ENCODE results near the gene SPIN1.
"Not testable (repeated sequence)": the region's sequence is repeated elsewhere in the genome, so short reads cannot be mapped to it uniquely, and the experiment has no call there.

Gene SPIN1

DNA sequence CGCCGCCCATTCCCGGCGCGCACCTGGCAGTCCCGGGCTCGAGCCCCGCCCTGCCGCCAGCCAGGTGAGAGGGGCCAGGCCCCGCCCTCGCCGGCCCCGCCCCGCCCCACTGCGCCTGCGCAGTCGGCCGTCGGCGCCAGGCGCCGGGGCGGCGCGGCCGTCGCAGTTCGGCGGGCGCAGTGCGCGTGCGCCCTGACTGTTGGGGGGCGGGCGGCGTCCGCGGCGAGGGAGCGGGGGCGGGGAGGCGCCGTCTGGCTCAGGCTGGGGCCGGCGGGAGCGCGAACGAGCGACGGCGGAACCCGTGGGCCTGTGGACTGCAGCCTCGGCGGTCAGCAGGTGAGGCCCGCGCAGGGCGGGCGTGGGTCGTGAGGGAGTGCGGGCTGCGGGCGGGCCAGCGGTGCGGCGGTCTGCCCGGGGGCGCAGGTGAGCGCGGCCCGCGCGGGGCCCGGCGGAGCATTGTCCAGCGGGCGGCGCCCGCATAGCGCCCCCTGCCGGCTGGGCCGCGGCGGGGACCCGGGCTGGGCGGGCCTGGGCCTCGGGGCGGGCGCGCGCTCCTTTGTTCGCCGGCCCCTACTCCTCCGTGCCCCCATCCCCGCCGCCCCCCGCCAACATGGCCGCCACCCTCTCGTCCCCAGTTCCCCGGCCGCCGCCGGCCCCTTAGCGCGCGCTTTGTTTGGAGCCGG, at the start of gene SPIN1:
Gene SPIN1 (plus strand): TSS at position 242 of the 683 bp plus-strand sequence. CDS start 38,096 bp downstream, outside the sequence.
- Histone ChIP-seq H3K4me3 (ENCODE audit: low read depth, low read length) (peak within 1 kb of the TSS; percentile 86), H3K27me3 (replicated peaks) (no peaks in the 10 kb centered on the region), H3K36me3 (replicated peaks) (no peaks in the 10 kb centered on the region), H3K27ac (peak within 1 kb of the TSS; percentile 96)
- TF ChIP-seq, protein P1, sequence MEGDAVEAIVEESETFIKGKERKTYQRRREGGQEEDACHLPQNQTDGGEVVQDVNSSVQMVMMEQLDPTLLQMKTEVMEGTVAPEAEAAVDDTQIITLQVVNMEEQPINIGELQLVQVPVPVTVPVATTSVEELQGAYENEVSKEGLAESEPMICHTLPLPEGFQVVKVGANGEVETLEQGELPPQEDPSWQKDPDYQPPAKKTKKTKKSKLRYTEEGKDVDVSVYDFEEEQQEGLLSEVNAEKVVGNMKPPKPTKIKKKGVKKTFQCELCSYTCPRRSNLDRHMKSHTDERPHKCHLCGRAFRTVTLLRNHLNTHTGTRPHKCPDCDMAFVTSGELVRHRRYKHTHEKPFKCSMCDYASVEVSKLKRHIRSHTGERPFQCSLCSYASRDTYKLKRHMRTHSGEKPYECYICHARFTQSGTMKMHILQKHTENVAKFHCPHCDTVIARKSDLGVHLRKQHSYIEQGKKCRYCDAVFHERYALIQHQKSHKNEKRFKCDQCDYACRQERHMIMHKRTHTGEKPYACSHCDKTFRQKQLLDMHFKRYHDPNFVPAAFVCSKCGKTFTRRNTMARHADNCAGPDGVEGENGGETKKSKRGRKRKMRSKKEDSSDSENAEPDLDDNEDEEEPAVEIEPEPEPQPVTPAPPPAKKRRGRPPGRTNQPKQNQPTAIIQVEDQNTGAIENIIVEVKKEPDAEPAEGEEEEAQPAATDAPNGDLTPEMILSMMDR (IDR thresholded peaks at IDR 0.05; ENCODE audit: low read depth, low read length, missing control alignments), result peak; percentile 37
- in situ Hi-C loops (cut with HindIII; ENCODE audit: low pct_ligation_motif_present, low sequenced_read_pairs), result no loop called here
- peak; percentile 49 for DNase-seq

DNA sequence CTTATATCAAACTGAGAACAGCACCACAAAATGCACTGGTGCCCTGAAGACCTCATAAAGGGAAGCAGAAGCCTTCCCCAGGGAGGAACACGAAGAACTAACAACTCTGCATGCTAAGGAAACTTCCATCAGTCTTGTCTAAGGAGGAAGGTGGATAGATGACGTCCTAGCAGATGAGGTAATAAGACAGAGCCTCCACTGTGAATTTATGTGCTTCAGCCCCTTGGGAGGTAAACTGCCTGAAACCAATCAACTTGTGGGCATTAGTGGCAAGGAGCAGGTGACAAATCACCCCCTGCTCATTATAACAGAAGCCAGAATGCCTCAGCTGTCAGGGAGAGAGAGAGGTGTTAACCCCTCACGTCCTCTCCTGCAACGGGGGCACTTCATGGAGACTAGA, 48.9 kb upstream of the SPIN1 start:
- Histone ChIP-seq H3K36me3 (replicated peaks) (no peaks in the 10 kb centered on the region), H3K4me3 (ENCODE audit: low read depth, low read length) (no peak overlapping the region), H3K27me3 (replicated peaks) (no peaks in the 10 kb centered on the region), H3K27ac (no peak overlapping the region)
- in situ Hi-C loops (cut with HindIII; ENCODE audit: low pct_ligation_motif_present, low sequenced_read_pairs), result no loop called here
- no peak for DNase-seq
- TF ChIP-seq, protein P1 (IDR thresholded peaks at IDR 0.05; ENCODE audit: low read depth, low read length, missing control alignments), result no peak

DNA sequence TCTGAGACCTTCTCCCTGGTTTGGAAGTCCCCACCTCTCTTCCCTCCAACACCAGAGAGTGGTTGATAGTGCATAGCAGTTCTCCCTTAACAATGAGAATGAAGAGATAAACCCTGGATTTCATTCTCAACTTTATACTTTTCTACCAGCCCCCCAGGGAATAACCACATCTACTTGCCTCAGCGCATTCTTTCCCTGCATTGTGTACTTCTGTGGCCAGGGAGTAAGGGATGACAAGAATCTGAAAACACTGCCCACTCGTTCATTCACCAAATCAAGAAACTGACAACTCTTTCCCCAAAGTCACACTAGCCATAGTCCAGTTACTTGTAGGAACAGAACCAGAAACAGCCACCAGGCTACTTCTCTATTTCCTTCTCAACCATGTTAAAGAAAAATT, 46.0 kb upstream of the SPIN1 start:
- Histone ChIP-seq H3K36me3 (replicated peaks) (no peaks in the 10 kb centered on the region), H3K27ac (no peak overlapping the region), H3K4me3 (ENCODE audit: low read depth, low read length) (no peak overlapping the region), H3K27me3 (replicated peaks) (no peaks in the 10 kb centered on the region)
- DNase-seq, result peak; percentile 8
- TF ChIP-seq, protein P1 (IDR thresholded peaks at IDR 0.05; ENCODE audit: low read depth, low read length, missing control alignments), result no peak
- in situ Hi-C loops (cut with HindIII; ENCODE audit: low pct_ligation_motif_present, low sequenced_read_pairs), result no loop called here

DNA sequence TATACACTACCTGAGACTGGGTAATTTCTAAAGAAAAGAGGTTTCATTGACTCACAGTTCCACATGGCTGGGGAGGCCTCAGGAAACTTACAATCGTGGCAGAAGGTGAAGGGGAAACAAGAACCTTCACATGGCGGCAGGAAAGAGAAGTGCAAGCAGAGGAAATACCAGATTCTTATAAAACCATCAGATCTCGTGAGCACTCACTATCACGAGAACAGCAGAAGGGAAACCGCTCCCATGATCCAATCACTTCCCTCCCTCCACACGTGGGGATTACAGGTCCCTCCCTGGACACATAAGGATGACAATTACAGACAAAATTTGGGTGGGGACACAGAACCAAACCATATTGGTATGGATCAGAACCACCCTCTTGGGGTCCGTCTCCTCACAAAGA, 44.2 kb upstream of the SPIN1 start:
- Histone ChIP-seq H3K36me3 (replicated peaks) (no peaks in the 10 kb centered on the region), H3K27me3 (replicated peaks) (no peaks in the 10 kb centered on the region)
- TF ChIP-seq, protein P1 (IDR thresholded peaks at IDR 0.05; ENCODE audit: low read depth, low read length, missing control alignments), result no peak

DNA sequence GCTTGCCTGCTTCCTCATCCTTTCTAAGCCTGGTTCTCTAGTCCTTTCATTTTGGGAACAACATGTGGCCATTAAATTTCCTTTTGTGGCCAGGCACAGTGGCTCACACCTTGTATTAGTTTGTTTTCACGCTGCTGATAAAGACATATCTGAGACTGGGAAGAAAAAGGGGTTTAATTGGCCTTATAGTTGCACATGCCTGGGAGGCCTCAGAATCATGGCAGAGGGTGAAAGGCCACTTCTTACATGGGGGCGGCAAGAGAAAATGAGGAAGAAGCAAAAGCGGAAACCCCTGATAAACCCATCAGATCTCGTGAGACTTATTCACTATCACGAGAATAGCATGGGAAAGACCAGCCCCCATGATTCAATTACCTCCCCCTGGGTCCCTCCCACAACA, 37.9 kb upstream of the SPIN1 start:
- DNase-seq, result not testable (repeated sequence)

More for the DNA sequence above, 44.2 kb upstream of the SPIN1 start:
- in situ Hi-C loops (cut with HindIII; ENCODE audit: low pct_ligation_motif_present, low sequenced_read_pairs), result no loop called here
- no peak overlapping the region for H3K27ac ChIP-seq
- no peak for DNase-seq
- no peak overlapping the region for H3K4me3 ChIP-seq (ENCODE audit: low read depth, low read length)

DNA sequence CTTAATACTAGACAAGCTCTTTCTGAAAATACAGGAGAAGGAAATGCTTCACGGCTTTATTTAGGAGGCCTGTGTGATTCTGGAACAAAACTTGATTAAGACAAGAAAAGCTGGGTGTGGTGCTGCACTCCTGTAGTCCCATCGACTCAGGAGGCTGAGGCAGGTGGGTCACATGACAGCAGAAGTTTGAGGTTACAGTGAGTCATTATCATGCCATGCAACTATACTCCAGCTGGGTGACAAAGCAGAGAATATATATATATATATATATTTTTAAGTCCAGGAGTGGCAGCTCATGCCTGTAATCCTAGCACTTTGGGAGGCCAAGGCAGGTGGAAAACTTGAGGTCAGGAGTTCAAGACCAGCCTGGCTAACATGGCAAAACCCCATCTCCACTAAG, 33.1 kb upstream of the SPIN1 start:
- TF ChIP-seq, protein P1 (IDR thresholded peaks at IDR 0.05; ENCODE audit: low read depth, low read length, missing control alignments), result no peak
- Histone ChIP-seq H3K4me3 (ENCODE audit: low read depth, low read length) (no peak overlapping the region), H3K27me3 (replicated peaks) (no peaks in the 10 kb centered on the region), H3K27ac (no peak overlapping the region), H3K36me3 (replicated peaks) (no peaks in the 10 kb centered on the region)
- DNase-seq, result peak; percentile 14
- in situ Hi-C loops (cut with HindIII; ENCODE audit: low pct_ligation_motif_present, low sequenced_read_pairs), result no loop called here

More for the DNA sequence above, 37.9 kb upstream of the SPIN1 start:
- H3K4me3 ChIP-seq (ENCODE audit: low read depth, low read length); H3K27me3 ChIP-seq (replicated peaks); H3K36me3 ChIP-seq (replicated peaks); H3K27ac ChIP-seq; in situ Hi-C loops (cut with HindIII; ENCODE audit: low pct_ligation_motif_present, low sequenced_read_pairs): not testable (repeated sequence)

- in situ Hi-C loops (cut with HindIII; ENCODE audit: low pct_ligation_motif_present, low sequenced_read_pairs); H3K4me3 ChIP-seq (ENCODE audit: low read depth, low read length); H3K36me3 ChIP-seq (replicated peaks); H3K27ac ChIP-seq; H3K27me3 ChIP-seq (replicated peaks); DNase-seq: not testable (repeated sequence)
These were observed 31.0 kb upstream of the SPIN1 start for GRCh38 chr9:88357250-88357649.
